Gastroesophageal sphincter (tissue), 3 donors: ENCODE results near the gene IL6ST.

Experiments
- CTCF ChIP-seq, 4 experiments: fragments of 200-600 bp in 2 of 4; fragments of 450-650 bp in 2 of 4; sonication (generic) in 1 of 4; IDR thresholded peaks; one replicate each; pipeline ENCODE4 v1.5.1; 2017 to 2019; ENCODE audit warnings: antibody characterized with exemption in 4 of 4, mild to moderate bottlenecking in 2 of 4, moderate library complexity in 2 of 4
- POLR2AphosphoS5 ChIP-seq: sonication (generic); formaldehyde crosslinking; IDR thresholded peaks from one replicate; pipeline ENCODE4 v1.6.1; 2017; ENCODE audit warnings: antibody characterized with exemption

DNA sequence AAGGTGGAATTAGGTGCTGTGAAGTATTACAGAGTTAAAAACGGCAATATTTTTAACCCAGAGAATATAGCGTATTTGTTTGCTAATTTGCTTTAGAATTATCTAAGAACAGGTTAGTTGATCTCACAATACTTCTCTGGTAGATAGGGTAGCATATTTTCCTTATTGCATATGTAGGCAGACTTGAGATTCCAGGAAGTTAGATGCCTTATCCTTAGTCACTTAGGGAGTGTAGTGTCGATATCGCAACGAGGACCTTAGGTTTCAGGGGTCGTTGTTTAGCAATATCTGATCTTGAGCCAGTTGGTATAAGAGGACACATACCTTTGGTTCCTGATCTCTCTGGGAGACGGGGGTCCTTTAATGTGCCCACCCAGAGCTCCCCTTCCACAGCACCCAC, 28.5 kb upstream of the IL6ST start:
- TF ChIP-seq CTCF (IDR thresholded peaks at IDR 0.05) (no peak), POLR2AphosphoS5 (no peak)
